ENCODE data around the gene XCL1. TPM values are rescaled to one million over a fixed set of nuclear protein-coding genes. Genes with fewer than 3 reads are reported as not detected.

XCL1 gene
- total RNA-seq, 1 experiment from 2014 or later = not detected

- Histone ChIP-seq H3K36me3 (ENCODE audit: insufficient read depth, low read length, poor library complexity, severe bottlenecking) (no peaks in the 10 kb centered on the region), H3K27ac (ENCODE audit: low read depth, low read length, poor library complexity, severe bottlenecking) (no peak overlapping the region), H3K4me1 (ENCODE audit: insufficient read depth, low read length, poor library complexity, severe bottlenecking) (no peaks in the 10 kb centered on the region), H3K27me3 (replicated peaks; ENCODE audit: insufficient read depth, low read depth, low read length, poor library complexity) (no peaks in the 10 kb centered on the region), H3K9me3 (ENCODE audit: low read depth, low read length, poor library complexity, severe bottlenecking) (no peaks in the 10 kb centered on the region), H3K4me3 (ENCODE audit: low read depth, low read length, poor library complexity, severe bottlenecking) (no peak overlapping the region)
- intact Hi-C loops (cut with micrococcal nuclease; ENCODE audit: unreplicated experiment) = no loop called here
- no peak for DNase-seq (ENCODE audit: low spot score)
- CTCF ChIA-PET = no interaction called here
- no peak for TF ChIP-seq EZH2 (IDR thresholded peaks at IDR 0.05; ENCODE audit: borderline replicate concordance, low read depth, low read length, poor library complexity, severe bottlenecking)
- no peak for TF ChIP-seq CTCF (conservative IDR thresholded peaks at IDR 0.05; ENCODE audit: low read depth, low read length)
- POLR2A ChIA-PET (ENCODE audit: low non-redundant PET) = no interaction called here
- no TSS peak for BruUV-seq (replicated peaks)
Observed at GRCh38 chr1:168626326-168626725, 49.9 kb downstream of the XCL1 start.

GRCh38 chr1:168627370-168627769, 51.0 kb downstream of the XCL1 start:
- DNase-seq (ENCODE audit: low spot score) = no peak
- H3K4me1 ChIP-seq (ENCODE audit: insufficient read depth, low read length, poor library complexity, severe bottlenecking) = no peaks in the 10 kb centered on the region
- H3K4me3 ChIP-seq (ENCODE audit: low read depth, low read length, poor library complexity, severe bottlenecking) = no peak overlapping the region
- H3K36me3 ChIP-seq (ENCODE audit: insufficient read depth, low read length, poor library complexity, severe bottlenecking) = no peaks in the 10 kb centered on the region
- H3K27ac ChIP-seq (ENCODE audit: low read depth, low read length, poor library complexity, severe bottlenecking) = no peak overlapping the region
- CTCF ChIA-PET = no interaction called here
- intact Hi-C loops (cut with micrococcal nuclease; ENCODE audit: unreplicated experiment) = no loop called here
- H3K9me3 ChIP-seq (ENCODE audit: low read depth, low read length, poor library complexity, severe bottlenecking) = no peaks in the 10 kb centered on the region
- no peaks in the 10 kb centered on the region for H3K27me3 ChIP-seq (replicated peaks; ENCODE audit: insufficient read depth, low read depth, low read length, poor library complexity)
- TF ChIP-seq EZH2 (IDR thresholded peaks at IDR 0.05; ENCODE audit: borderline replicate concordance, low read depth, low read length, poor library complexity, severe bottlenecking) = no peak
- TF ChIP-seq CTCF (conservative IDR thresholded peaks at IDR 0.05; ENCODE audit: low read depth, low read length) = no peak
- no TSS peak for BruUV-seq (replicated peaks)
- POLR2A ChIA-PET (ENCODE audit: low non-redundant PET) = no interaction called here

- intact Hi-C loops (cut with micrococcal nuclease; ENCODE audit: unreplicated experiment) = no loop called here
- POLR2A ChIA-PET (ENCODE audit: low non-redundant PET) = no interaction called here
Observed at GRCh38 chr1:168628807-168629206, 52.4 kb downstream of the XCL1 start.

More at GRCh38 chr1:168628807-168629206, 52.4 kb downstream of the XCL1 start:
- no peaks in the 10 kb centered on the region for H3K27me3 ChIP-seq (replicated peaks; ENCODE audit: insufficient read depth, low read depth, low read length, poor library complexity)
- TF ChIP-seq CTCF (conservative IDR thresholded peaks at IDR 0.05; ENCODE audit: low read depth, low read length) (no peak), EZH2 (IDR thresholded peaks at IDR 0.05; ENCODE audit: borderline replicate concordance, low read depth, low read length, poor library complexity, severe bottlenecking) (no peak)
- no peaks in the 10 kb centered on the region for H3K9me3 ChIP-seq (ENCODE audit: low read depth, low read length, poor library complexity, severe bottlenecking)
- no peak for DNase-seq (ENCODE audit: low spot score)
- H3K27ac ChIP-seq (ENCODE audit: low read depth, low read length, poor library complexity, severe bottlenecking) = no peak overlapping the region
- no TSS peak for BruUV-seq (replicated peaks)
- no peaks in the 10 kb centered on the region for H3K4me1 ChIP-seq (ENCODE audit: insufficient read depth, low read length, poor library complexity, severe bottlenecking)
- H3K36me3 ChIP-seq (ENCODE audit: insufficient read depth, low read length, poor library complexity, severe bottlenecking) = no peaks in the 10 kb centered on the region
- CTCF ChIA-PET = no interaction called here
- no peak overlapping the region for H3K4me3 ChIP-seq (ENCODE audit: low read depth, low read length, poor library complexity, severe bottlenecking)

All from A673 (cell line).